NCI-H1417 treated with DMSO at 0.1 percent for 48 hours (cell line): Measurements from ENCODE around the gene RHOD.

Experiments used
- DNase-seq: peaks from one replicate; lab custom pipeline; 2025; lab: John Stamatoyannopoulos, UW

The RHOD gene

GRCh38 chr11:67117672-67118180 lies 61.1 kb downstream of the RHOD start:
- no peak for DNase-seq

GRCh38 chr11:67118181-67118766 lies 61.6 kb downstream of the RHOD start:
- no peak for DNase-seq

GRCh38 chr11:67118801-67119584 lies 62.3 kb downstream of the RHOD start, which contains the start of gene KDM2A:
TSS of gene KDM2A (plus strand) at chr11:67119263. CDS start at chr11:67121317, 2,054 bp downstream.
- peak; percentile 90 for DNase-seq

DNA sequence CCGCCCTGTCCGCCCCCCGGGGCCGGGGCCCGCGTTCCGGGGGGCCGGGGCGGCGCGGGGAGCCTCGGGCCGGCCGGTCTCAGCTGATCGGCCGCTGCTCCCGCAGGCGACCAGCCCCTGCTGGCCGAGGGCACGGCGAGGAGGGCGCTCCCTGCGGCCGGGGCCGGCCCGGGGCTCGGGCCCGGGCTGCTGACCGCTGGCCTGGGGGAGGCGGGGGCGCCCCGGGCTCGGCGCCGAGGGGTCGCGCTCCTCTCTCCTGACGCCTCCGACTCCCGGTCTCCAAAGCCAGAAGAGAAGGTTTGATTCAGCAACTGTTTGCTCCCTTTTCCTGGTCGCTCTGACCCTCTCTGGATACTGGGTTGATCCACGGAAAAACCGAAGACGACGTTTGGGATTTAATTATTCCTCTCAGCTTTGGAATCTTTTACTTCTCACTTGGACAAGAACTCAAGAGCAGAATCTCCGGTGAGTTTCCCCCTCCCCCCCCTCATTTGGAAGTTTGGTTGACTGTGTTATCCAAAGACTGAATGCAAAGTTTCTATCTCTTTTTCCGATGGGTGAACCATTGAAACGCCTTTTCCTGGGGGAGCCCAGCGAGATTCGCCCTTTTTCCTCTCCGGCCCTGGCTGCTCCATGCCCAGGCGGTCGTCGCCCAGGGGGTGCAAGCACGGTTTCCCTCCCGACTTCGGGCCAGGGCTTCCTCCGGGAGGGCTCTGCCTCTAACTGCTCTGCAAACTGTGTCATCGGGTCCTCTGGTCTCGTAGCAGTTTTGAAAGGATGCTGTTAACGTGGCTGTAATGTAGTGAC lies 63.1 kb downstream of the RHOD start:
- no peak for DNase-seq

DNA sequence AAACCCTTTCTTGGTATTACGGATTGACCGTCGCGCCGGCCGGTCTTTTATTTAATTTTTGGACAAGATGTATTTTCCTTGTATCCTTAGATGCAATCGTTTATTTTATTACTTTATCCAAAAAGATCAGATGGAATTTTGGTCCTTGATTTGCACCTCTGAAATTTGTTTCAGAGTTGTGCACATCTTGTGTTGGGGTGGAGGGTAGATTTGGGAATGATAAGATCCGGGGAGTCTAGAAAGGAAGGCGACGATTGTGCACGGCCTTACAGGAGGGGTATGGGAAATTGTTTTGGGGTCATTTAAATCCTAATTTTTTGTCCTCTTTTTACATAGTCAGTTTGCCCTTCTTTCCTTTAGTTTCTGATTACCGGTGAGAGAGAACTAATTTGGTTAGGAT lies 63.8 kb downstream of the RHOD start:
- DNase-seq = no peak

DNA sequence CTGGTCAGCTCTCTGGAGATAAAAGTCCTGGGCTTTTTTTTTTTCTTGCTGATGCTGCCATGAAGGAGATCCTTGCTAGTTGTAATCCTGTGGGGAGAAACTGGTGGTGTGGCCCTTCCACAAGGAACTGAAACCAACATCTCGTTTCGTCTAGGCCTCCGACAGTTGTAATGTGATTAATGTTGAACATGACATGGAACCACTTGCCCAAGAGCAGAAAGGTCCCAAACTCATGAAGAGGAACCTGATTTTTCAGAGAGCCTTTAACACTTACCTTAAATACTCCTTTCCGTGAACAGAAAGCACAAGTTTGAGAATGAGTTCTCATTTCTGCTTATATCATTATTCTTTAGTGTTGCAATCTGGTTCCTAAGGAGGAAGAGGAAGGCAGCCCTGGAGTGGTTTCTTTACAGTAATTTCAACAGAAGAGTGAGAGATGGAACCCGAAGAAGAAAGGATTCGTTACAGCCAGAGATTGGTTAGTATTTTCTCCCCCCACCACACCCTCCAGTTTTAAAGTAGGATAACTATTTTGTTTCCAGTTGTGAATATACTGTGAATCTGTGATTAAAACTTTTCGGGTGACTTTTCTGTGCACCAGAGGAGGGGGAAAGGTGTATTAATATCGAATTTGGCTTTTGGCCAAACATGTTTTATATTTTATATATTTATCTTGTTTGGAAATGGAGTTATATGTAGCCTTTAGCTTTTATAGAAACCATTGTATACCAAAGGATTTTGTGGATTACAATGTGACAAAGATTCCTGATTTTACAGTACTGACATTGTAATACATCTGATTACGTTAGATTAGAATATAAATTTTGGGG lies 64.4 kb downstream of the RHOD start:
- DNase-seq = no peak
